GM12801 (cell line): ENCODE results near the gene SERINC2.

Experiments
- TF ChIP-seq, protein P1 (sequence below): IDR thresholded peaks from one replicate; pipeline ENCODE4 v1.5.1; 2011; ENCODE audit warnings: control low read depth; ENCODE audit not compliant: insufficient read length; ENCODE audit errors: extremely low read depth

Gene SERINC2

DNA sequence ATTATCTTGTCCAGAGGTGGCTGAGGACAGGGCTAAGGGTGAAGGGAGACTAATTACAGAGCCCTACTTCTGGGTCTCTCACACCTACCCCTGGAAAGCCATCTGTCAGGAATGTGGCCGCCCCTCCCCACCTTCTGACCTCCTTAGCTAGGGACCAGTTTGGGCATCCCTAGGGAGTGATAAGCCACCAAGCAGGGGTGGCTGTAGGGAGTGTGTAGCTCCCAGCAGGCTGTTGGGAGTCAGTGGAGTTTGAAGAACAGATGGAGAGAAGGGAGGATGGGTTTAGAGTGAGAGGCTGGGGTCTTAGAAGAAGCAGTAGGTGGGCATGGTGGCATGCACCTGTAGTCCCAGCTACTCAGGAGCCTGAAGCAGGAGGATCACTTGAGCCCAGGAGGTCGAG, 808 bp upstream of the SERINC2 start:
- TF ChIP-seq, protein P1, sequence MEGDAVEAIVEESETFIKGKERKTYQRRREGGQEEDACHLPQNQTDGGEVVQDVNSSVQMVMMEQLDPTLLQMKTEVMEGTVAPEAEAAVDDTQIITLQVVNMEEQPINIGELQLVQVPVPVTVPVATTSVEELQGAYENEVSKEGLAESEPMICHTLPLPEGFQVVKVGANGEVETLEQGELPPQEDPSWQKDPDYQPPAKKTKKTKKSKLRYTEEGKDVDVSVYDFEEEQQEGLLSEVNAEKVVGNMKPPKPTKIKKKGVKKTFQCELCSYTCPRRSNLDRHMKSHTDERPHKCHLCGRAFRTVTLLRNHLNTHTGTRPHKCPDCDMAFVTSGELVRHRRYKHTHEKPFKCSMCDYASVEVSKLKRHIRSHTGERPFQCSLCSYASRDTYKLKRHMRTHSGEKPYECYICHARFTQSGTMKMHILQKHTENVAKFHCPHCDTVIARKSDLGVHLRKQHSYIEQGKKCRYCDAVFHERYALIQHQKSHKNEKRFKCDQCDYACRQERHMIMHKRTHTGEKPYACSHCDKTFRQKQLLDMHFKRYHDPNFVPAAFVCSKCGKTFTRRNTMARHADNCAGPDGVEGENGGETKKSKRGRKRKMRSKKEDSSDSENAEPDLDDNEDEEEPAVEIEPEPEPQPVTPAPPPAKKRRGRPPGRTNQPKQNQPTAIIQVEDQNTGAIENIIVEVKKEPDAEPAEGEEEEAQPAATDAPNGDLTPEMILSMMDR: no peak

DNA sequence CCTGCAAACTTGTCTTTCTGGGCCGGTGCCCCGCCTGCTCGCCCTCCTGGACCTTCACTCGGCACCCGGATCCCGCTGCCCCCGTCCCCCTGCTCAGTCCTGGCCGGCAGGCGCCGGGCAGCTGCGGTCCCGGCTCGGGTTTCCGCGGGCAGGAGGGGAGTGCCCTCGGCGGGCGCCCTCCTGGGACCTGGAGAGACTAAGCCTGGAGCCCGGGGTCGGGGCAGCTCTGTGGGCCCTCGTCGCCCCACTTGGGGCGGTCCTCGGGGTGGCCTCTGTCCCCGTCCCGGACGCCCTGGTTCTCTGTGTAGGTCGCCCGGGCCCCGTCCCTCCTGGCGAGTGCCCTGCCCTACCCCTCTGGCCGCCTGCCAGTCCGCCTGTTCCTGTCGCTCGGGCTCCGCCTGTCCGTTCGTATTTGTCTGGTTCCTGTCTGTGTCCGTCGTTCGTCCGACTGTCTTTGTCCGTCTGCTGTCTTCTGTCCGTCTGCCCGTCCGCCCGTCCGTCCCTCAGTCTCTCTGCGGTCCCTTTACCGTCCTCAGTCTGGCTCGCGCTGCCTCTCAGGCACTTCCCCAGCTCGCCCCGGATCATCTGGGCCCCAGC, 490 bp downstream of the SERINC2 start:
- TF ChIP-seq, protein P1: no peak

DNA sequence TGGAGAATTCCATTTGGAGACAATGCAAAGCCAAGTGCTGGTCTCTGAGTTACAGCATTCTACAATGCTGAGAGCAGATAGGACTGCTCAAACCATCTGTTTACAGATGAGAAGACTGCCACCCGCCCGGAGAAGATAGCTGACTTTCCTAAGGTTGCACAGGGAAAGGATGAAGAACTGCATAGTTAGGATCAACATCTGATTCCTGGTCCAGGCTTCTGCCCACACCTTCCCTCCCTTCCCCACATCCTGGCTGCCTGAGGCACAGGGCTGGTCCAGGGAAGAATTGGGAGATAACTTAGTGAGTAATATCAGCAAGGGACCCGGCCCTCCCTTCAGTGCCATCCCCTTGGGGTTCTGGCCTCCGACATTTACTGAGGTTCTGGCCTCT, 2.0 kb downstream of the SERINC2 start:
- TF ChIP-seq, protein P1: no peak

DNA sequence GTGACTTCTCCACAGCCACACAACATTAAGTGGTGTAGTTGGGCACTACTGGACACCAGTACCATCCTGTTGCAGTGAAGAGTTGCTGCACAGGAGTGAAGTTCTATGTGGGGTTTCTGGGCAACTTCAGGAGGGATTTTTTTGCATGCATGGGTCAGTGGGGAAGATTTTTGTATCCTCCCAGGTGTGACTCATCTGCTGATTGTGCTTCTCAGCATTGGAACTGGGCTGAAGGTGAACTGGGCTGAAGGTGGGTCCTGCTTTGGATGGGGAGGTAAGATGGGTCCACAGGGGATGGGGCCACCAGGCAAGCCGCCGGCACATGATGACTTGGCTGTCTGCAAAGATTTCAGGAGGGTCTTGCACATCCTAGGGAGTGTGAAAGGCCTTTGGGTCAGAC, 2.6 kb downstream of the SERINC2 start:
- TF ChIP-seq, protein P1: no peak

DNA sequence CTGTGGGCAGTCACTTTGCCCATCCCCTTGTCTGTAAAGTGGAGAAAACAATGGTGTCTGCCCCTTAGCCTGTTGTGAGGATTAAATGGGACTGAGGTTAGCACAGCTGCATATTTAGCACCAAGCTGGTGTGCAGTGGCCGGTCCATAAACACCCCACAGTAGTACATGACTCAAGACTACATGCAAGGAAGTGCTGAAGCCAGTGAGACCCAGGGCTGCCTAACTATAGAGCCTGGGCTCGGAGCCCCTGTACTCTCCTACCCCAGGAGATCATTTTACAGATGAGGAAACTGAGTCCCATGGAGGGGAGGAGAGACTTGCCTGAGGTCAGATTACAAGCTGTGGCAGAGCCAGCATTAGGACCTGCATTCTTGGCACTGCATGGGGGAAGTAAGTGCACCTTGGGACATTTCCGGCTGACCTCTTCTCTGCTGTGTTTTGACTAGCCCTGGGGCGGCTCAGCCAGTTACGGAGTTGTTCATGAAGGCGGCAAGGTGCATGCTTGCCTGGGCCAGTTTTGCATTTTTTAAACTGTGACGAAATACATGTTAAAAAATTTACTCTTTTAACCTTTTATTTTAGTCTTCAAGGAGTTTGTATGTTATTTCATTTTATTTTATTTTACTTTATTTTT, 3.2 kb downstream of the SERINC2 start:
- TF ChIP-seq, protein P1: no peak

DNA sequence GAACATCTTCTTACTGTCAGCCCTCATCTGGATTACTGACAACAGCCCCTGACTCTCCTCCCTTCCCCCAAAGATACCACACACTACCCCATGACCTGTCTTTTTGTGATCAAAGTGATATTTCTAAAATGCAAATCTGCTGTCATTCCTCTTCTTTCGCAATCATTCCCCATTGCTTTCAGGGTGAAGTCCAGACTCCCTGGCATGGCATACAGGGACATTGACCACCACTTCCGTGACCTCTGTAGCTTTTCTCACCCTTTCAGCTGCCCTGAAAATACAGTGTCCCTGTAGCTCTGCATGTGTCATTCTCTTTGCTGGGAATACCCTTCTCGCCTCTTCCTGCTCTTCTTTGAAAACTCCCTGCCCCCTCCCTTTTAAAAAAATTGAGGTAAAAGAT, 4.1 kb downstream of the SERINC2 start:
- TF ChIP-seq, protein P1: no peak

DNA sequence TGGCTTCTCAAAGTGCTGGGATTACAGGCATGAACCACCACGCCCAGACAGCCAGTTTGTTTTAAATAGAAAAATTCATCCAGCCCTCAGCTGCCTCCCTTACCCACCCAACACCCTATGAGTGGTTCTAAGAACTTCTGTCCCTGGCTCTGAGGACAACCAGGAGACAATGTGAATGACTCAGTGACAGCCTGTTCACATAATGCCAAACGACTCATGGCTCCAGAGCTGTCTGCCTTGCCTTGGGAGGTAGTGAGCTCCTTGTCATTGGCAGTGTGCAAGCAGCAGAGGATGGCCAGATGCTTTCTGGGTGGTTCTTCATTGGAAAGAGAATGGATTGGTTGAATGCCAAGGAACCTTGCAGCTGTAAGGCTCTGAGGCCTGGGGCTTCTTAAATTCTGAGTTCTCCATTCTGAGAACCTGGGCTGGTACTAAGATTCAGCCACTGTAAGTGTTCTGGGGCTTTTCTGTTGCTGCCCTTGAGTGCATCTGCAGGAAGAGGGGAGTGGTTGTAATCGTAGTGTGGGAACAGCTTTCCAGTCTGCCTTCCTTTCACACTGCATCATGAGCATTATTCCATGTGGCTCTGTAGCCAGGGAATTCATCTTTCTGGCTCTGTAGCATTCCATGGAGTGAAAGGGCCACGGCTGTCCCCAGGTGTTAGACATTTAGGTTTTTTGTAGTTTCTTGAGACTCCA, 5.8 kb downstream of the SERINC2 start:
- TF ChIP-seq, protein P1: no peak
